Nucleus accumbens (tissue), 56 donors: ENCODE data around the gene SLC6A12.
"Not testable (repeated sequence)": the region's sequence is repeated elsewhere in the genome, so short reads cannot be mapped to it uniquely, and the experiment has no call there.

Source experiments
- DNase-seq, 56 donors: peaks; one replicate each; lab custom pipeline; 2025; lab: John Stamatoyannopoulos, UW

SLC6A12 gene

DNA sequence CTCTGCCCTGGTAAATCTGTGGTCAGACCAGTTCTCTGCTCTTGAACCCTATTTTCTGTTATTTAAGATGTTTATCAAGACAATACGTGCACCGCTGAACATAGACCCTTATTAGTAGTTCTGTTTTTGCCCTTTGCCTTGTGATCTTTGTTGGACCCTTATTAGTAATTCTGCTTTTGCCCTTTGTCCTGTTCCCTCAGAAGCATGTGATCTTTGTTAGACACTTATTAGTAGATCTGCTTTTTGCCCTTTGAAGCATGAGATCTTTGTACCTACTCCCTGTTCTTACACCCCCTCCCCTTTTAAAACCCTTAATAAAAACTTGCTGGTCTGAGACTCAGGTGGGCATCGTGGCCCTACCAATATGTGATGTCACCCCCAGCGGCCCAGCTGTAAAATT, 22.0 kb upstream of the SLC6A12 start:
- DNase-seq = not testable (repeated sequence)

DNA sequence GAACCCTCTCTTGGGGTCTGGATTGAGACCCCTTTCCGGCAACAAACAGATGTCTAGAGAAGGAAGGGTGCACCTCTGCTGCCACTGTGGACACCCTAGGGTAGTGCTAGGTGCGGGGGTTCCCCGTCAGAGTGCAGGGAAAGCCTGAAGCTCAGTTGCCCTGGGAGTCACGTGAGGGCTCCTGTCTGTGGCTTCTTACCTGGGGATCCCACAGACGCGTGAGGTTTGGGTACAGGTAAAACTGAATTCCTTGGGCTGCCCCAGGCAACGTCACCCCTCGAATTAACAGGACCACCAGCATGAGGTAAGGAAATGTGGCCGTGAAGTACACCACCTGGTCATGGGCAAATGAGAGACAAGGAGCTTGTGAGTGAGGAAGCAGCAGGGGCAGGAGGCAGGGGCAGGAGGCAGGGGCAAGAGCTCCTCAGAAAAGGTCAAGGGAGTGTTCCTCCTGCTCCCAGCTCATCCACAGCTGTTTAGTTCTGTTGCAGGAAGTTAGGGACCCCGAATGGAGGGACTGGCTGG, 21.0 kb upstream of the SLC6A12 start:
- DNase-seq = no peak

DNA sequence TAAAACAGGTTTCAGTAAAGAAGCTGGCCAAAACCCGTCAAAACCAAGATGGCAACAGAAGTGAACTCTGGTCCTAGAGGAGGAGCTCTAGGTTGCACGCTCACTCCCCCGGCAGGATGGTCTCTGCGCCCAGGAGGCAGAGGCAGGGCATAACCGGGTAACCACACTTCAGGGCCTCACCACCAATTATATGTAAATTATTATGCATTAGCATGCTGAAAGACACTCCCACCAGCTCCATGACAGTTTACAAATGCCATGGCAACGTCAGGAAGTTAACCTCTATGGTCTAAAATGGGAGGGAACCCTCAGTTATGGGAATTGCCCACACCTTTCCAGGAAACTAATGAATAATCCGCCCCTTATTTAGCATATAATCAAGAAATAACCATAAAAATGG, 20.1 kb upstream of the SLC6A12 start:
- no peak for DNase-seq

DNA sequence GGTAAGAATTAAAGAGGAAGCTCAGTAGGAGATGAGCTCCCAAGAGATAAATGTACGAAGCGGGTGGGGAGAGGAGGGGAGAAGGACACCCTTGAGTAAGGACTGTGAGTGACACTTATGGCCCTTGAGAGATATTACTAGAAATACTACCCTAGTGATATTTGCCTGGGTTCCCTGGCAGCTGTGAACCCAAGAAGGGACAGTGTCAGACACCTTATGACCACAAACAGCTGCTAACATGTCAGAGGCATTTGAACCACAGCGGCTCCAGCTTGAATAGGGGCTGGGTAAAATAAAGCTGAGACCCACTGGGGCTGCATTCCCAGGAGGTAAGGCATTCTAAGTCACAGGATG, 19.6 kb upstream of the SLC6A12 start:
- DNase-seq = no peak

DNA sequence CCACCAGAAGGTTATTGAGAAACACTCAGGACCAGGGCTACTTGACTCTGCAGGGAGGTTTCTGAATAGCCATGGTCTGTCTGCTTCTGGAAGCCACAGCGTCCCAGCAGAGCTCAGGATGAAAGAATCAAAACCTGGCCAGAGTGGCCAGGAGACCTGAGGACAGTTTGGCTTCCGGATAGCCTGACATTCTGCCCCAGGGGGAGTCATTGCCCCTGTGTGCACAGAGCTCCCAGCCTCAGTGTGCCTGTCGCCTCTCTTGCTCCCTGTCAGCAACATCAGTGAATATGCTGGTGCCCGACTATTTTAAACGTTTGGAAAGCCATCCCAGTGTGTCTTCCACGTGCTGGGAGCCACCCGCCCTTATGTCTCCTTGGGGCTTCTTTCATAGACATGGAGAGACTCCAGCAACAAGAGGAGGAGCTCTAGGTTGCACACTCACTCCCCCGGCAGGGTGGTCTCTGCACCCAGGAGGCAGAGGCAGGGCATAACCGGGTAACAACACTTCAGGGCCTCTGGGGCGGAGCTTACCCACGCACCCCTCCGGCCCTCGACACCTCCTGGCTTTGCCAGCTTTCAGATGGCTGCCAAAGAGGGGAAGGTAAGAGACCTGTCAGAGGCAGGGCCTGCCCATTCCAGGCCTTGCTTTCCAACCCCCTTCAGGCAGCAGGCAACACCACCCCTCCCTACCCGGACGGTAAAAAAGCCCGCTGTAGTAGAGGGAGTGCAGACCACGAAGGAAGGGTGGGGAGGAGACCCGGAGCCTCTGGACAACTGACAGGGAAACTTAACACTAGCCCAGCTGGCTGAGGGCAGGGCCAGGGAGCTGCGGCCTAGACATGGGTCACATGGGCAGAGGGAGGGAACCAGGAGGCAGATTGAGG, 19.0 kb upstream of the SLC6A12 start:
- peak in 1 of 56 donors; percentile 11 for DNase-seq

DNA sequence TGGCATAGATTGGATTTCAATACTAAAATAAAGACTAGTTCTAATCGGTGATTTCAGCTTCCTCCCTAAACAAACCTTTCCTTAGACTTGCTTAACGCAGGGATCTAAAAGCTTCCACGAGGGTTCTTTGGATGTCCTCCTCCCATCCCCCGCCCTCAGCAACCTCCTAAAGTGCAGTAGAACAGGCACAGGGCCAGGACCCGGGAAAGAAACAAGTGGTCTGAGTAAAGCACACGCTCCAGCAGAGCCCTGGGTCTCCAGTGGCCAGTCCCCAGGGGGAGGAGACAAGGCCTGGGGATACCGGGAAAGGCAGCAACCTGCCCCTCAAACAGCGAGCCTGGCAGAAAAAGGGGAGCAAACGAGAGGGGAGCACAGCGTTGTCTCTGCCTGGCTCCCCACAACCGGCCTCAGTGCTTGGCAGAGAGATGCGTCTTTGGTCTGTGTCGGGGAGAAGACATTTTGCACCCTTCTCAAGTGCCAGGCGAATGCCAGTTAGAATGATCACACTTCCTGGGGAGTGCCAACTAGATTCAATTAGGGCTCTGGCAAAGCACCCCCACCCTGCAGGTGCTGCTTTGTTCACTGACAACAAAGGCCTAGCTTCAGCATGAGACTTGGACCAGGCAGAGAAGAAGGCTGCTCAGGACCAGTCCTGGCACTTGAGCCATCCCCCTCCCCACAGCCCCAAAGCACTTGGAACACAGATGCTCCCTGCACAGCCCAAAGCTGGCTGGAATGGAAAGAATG, 17.1 kb upstream of the SLC6A12 start:
- peak in 42 of 56 donors; percentile 13 to 69 (median 38) for DNase-seq

DNA sequence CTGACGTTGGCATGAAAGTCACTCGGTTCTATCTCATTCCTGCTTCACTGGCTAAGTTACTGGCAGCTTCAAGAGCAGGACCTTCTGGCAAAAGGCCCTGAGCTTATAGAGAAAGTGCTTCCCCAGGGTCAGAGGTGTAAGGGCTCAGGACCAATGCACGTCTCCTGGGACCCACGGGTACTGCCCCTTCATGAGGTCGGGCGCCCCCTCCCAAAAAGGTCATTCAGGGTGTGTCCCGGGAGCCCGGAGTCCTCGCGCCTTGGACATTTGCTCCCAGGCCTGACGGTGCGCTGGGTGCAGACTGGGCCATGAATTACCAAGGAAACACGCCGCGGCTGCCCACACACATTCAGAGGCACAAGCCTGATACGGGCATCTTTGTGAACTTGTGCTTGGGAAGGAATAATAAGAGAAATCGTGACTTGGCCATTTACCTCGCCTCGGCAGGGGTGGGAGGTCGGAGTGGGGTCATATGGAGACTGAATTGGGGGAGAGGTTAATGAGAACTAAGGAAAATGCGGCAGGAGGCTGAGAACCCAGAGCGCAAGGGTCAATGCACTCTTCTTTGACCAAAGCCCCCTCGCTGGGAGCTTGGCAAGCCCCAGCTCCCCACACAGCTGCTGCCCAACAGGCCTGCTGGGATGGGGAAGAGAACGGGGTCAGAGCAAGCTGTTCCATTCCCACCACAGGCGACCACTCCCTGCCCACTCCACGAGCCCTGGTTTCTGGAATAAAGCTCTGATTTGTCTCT, 15.7 kb upstream of the SLC6A12 start:
- DNase-seq = peak in 6 of 56 donors; percentile 10 to 49 (median 34)

DNA sequence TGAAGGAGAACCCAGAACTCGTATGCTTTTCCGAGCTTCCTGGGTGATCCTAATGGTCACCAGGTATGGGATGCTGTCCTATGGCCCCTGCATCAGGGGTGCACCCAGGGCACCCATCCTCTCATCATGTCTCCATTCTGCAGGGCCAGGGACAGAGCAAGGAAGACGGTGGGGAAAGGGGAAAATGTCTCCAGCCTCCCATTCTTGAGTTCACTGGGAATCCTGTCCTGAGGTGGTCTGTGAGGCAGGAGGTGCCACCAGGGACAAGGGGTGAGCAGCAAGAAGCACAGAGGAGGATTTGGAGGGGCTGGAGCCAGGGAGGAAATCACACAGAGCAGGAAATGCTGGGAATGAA, 14.9 kb upstream of the SLC6A12 start:
- no peak for DNase-seq

DNA sequence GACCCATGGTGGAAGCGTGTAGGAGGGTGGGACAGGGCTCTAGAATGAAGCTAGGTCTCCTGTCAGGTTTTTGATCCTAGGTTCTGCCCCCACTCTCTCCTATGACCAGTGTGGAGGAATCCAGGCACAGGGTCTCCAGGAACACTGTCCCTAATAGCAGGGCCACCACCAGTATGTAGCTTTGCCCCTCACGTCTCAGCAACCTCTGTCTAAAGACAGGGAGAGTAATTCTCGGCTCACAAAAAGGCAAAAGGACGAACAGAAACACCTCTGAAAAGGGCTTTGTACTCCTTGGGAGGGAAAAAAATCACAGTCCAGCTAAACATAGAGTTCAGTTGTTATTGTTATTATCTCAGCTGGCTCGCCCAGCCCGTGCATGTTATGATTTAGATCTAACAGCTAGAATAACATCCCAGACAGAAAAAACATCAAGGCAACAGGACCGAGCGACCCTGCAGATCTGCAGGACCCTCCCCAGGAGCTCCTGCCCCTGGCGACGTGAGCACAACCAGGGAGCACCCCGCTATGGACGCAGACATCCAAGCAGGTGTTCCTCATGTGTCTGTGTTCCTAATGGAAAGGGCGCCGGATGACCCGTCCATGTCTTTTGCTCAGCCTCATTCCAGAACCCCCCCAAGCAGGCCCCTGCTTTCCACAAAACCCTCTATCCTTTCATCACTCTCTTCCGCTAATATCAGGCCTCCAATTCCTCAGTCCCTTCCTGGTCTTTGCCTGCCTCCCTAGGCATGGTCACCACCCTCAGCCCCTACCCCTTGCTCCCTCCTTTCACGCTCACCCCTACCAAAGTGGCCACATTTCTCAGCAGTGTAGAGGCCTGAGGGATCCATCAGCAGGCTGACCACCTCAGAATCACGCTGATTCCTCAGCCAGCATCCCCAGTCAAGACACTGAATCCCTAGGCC, 14.2 kb upstream of the SLC6A12 start:
- DNase-seq = no peak

DNA sequence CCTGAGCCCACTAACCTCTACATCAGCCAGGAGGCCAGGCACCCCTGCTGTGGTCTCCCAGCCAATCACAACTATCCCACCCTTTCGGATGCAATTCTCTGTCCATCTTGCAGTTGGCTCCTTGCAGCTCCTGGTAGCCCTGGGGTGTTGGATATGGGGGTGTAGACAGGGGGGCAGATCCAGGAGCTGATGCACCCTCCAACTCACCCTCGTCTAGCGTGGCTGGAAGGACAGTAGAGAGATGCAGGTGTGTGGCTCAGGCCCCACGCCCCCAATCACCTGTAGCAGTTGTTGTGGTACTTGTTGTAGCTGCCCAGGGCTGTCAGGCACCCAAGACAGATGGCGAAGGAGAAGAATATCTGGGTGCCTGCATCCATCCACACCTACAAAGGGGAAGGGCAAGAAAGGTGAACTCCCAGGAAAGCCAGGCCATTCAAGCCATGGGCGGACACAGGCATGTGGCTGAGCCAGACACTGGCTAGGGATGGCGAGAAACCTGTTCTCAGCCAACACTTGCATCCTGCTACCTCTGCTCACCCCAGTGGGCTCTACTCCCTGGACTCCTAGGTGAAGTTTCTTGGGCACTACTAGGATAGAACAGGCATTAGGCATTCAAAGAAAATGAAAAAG, 13.4 kb upstream of the SLC6A12 start:
- DNase-seq = no peak

DNA sequence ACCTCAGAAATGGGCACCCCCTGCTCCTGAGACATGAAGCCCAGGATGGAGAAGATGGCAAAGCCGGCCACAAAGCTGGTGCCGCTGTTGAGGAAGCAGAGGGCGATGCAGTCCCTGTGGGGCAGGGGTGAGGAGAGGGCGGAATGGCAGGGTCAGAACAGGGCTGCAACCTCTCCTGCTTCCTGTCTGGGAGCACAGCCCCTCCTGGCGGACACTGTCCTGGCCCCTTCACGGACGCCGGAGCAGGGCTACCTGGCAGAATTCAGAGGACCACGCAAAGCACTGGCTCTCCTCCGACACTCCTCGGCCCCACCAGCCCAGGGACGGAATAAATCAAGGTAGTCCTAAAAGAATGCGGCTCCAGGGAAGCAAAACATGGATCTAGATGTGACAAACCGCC, 12.4 kb upstream of the SLC6A12 start:
- DNase-seq = no peak

DNA sequence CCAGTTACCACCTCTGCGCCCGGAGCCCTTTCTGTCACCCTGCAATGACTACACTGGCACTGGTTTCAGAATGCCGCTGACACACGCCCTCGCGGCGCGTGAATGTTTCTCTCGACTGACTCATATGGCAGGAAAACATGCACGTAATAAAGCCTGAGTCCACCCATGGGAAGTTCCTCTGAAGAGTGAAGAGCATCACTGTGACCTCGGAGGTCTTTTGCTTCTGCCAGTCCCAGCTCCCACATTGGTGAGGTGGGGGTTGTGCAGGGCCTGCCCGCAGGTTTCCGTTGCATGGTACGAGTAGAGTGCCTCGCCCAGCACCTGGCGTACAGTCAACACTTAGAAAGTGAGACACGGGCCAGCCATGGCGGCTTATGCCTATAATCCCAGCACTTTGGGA, 11.1 kb upstream of the SLC6A12 start:
- no peak for DNase-seq

DNA sequence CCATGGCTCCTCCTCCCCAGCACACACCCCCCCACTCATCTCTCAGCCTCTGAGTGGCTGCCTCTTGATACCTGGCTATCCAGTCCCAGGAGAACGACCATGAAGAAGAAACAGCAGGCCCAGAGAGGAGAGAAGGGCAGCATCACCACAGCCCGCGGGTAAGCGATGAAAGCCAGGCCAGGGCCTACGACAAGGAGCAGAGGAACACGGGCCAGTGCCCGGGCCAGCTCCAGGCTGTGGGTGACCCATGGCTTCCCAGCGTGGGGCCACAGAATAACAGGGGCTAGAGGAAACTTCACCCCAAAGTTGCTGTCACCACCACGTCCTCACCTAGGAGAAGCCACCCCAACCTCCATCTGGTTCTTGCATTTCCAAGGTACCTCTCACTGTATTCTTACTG, 10.4 kb upstream of the SLC6A12 start:
- no peak for DNase-seq

DNA sequence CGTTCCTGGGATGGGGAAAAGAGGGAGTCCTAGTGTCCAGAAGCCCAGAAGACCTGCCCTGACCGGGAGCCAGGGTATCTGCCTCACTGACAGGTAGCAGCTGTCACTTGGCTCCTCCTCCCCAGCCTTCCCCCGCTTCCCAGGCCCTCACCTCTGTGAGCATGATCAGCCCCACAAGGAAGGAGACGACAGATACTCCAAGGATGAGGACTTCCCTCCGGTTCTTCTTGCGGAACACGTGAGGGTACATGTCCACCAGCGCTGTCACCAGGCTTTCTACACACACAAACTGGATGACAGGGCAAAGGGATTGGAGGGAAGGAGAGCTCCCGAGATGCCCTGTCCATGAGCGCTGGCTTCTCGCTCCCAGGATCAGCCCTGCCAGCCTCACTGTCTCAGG, 9.9 kb upstream of the SLC6A12 start:
- no peak for DNase-seq

DNA sequence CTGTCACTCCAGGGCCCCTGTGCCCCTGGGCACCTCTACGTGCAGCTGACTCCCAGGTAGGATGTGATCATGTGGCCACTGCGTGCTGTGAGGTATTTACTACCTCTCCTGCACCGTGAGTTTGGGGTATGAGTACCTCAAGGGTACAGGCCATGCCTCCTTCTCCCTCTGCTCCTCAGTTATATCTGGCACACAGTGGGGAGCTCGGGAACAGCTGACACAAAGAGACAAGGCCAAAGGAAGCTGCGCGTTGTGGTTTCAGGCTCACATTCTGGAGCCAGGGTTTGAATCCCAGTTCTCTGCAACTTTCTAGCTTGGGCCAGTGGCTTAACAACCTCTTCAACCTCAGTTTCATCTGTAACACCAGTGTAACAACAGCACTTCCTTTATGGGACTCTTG, 7.8 kb upstream of the SLC6A12 start:
- DNase-seq = no peak

DNA sequence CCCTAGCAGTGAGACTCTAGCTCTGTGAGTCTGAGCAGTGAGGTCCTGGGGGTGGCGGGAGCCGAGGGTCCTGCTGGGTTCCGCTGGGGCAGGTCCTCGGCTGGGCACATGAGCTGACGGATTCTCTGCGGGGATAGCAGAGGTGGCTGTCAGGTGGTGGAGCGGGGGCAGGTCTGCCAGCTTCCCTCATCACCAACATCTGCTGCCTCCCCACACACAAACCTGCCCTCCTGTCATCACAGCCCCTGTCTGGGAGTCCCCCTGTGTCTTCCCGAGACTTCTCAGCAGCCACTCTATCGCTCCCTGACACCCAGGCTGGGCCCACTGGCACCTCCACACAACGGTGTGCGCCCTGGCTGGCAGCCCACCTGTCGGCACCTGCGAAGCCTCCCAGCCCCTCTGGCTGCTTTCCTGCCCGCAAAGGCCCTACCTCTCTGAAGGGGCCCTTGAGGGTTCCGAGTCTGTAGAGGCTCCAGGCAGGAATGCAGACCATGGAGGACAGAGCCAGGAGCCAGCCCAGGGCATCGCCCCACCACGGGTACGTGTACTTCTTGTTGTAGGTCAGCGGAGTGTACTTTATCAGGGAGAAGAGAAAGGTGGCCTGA, 7.1 kb upstream of the SLC6A12 start:
- no peak for DNase-seq

DNA sequence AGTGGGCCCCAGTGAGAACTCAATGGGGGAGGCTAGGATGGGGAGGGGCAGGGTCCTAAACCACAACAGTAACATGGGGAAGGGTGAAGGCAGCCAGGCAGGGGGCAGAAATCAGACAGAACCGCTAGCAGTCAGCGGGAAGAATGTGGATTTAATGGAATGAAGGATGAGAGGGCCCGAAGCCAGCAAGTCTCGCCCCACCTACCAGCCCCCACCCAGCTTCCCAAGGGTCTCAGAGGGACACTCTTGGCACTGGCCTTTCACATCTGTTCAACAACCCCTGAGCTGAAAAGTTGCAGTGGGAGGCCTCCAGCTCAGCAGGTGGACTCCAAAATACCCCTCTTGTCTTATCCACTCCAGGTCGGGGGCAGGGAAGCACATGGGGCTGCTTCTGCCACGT, 6.5 kb upstream of the SLC6A12 start:
- DNase-seq = no peak

DNA sequence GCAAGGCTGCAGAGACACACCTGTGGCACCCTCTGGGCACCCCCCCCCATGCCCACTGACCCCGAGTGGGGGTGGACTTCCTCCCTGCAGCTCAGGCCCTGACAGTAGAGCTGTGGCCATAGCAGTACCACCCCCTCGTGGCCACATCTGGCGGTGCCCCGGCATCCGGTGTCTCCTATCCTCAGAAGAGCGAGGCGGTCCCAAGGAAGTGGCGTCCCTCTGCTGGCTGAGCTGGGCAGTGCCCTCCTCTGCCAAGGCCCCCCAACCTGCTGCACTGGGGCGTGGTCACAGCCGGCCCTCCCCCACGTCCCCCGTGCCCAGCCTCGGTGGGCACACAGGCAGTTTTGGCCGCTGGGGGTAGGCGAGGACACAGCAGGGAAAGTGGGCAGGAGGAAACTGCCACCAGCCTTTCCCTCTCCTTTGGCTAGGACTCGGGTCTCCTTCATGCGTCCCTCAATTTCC, 6.0 kb upstream of the SLC6A12 start:
- DNase-seq = peak in 47 of 56 donors; percentile 8 to 83 (median 48)
